ENCODE data around the gene DES. TPM values are rescaled to one million over a fixed set of nuclear protein-coding genes. Genes with fewer than 3 reads are reported as not detected.
"Not testable (repeated sequence)": the region's sequence is repeated elsewhere in the genome, so short reads cannot be mapped to it uniquely, and the experiment has no call there.

DES gene
- total RNA-seq, 1 donor from 2014 or later: 12,920 TPM

DNA sequence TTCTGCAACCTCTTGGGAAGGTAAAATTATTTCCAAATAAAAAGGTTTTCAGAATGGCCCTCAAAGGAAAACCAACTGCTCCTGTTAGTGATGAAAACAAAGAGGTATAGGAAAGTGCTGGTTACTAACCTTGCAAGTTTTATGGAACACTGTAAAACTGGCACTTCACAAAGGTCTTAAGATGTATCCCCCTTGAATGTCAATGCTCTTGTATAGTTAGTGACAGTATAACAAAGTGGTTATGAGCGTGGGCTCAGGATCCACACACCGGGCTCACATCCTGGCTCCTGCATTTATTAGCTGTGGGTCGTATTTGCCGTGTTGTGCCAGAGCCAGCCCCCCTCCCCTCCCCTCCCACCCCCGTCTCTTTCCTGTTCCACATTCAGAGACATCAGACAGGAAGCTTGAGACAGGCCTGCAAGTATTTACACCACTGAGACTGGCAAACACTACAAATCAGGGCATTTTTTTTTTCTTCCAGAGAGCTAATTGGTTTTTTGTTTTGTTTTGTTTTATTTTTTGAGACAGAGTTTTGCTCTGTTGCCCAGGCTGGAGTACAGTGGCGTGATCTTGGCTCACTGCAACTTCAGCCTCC, 21.2 kb upstream of the DES start:
- no peak for DNase-seq
- ATAC-seq (ENCODE audit: poor library complexity): no peak
- intact Hi-C loops (cut with DNase I): no loop called here

- DNase-seq: no peak
- ATAC-seq (ENCODE audit: poor library complexity): no peak
- intact Hi-C loops (cut with DNase I): no loop called here
Measured at GRCh38 chr2:219398721-219399363, 19.3 kb upstream of the DES start.

GRCh38 chr2:219399716-219400478, 18.3 kb upstream of the DES start:
- DNase-seq (no peak), ATAC-seq (ENCODE audit: poor library complexity) (no peak)
- intact Hi-C loops (cut with DNase I): no loop called here

GRCh38 chr2:219400562-219400961, 17.6 kb upstream of the DES start:
- ATAC-seq (ENCODE audit: poor library complexity): no peak
- intact Hi-C loops (cut with DNase I): no loop called here
- DNase-seq: no peak

DNA sequence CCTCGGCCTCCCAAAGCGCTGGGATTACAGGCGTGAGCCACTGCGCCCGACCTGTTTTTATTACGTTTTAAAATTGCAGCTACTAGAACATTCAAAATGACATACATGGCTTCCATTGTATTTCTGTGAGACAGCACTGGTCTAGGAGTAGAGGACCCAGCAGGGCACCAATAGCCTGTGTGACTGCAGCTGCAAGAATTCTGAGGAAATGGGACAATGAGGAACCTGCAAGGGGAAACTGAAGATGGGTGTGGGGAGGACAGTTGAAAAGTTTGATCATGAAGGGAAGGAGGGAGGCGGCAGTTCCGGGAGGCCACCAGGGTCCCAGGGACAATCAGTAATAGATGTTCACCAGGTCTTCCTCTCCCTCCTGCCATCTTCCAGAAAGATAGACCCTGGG, 16.6 kb upstream of the DES start:
- ATAC-seq (ENCODE audit: poor library complexity) (no peak), DNase-seq (no peak)
- intact Hi-C loops (cut with DNase I): no loop called here

GRCh38 chr2:219402665-219403515, 15.3 kb upstream of the DES start:
- ATAC-seq (ENCODE audit: poor library complexity) (peak; percentile 31), DNase-seq (peak; percentile 67)
- intact Hi-C loops (cut with DNase I): no loop called here

DNA sequence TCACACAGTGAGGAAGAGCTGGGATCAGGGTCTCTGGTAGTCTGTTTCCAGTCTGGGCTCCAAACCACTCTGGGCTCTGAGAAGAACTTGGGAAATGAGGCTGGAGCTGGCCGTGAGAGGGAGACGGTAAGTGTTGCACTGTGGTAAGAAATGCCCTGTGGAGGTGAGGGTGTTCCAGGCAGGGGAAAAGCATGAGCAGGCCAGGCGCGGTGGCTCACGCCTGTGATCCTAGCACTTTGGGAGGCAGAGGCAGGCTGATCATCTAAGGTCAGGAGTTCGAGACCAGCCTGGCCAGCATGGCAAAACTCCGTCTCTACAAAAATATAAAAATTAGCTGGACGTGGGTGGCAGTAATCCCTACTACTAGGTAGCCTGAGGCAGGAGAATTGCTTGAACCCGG, 14.3 kb upstream of the DES start:
- intact Hi-C loops (cut with DNase I): loop anchor here (2.0 kb wide), 1 partner anchor 127 kb away; no protein-coding TSS in a partner anchor
- ATAC-seq (ENCODE audit: poor library complexity) (no peak), DNase-seq (no peak)

- ATAC-seq (ENCODE audit: poor library complexity) (peak; percentile 62), DNase-seq (no peak)
- intact Hi-C loops (cut with DNase I): loop anchor here (2.0 kb wide), 1 partner anchor 126 kb away; no protein-coding TSS in a partner anchor
Measured at GRCh38 chr2:219404291-219404910, 13.8 kb upstream of the DES start.

DNA sequence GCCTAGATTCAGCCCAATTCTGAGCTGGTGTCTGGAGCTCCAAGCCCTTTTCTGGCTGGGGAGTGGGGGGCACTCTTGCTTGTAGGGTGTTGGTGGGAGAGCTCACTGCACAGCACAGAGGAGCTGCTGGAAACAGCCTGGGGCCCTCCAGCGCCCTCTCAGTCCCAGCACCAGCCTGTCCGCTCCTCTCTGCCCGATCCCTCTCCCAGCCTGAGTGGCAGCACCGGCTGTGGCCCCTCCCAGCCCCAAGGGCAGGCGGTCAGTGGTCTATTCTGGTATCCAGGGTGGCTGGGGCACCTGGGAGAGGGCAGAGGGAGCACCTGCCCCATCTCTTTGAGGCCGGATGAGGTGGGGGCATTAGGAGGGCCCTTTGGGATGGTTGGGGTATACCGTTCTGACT, 13.2 kb upstream of the DES start:
- ATAC-seq (ENCODE audit: poor library complexity): peak; percentile 72
- intact Hi-C loops (cut with DNase I): loop anchor here (2.0 kb wide), 1 partner anchor 126 kb away; no protein-coding TSS in a partner anchor
- peak; percentile 72 for DNase-seq

DNA sequence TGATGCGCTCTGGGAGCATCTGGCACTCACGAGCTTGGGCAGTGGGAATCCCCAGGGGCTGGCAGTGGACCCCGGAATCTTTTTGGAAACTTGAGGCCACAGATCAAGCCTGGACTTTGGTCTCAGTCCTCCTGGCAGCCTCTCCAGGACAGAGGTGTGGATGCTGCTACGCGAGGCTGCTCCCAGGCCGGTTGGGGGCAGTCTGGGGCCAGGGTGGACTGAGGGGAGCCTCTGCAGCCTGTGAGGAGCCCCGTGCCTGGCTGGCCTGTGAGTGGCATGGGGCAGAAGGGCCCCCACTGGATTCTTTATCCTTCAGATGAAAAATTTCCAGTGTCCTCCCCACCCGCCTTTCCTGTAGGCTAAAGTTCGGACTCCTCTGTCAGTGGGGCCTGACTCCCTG, 12.7 kb upstream of the DES start:
- ATAC-seq (ENCODE audit: poor library complexity) (peak; percentile 77), DNase-seq (peak; percentile 73)
- intact Hi-C loops (cut with DNase I): loop anchor here (2.0 kb wide), 1 partner anchor 125 kb away; no protein-coding TSS in a partner anchor

- ATAC-seq (ENCODE audit: poor library complexity): peak; percentile 2
- intact Hi-C loops (cut with DNase I): loop anchor here (2.0 kb wide), 1 partner anchor 125 kb away; no protein-coding TSS in a partner anchor
- no peak for DNase-seq
Measured at GRCh38 chr2:219405958-219406860, 12.0 kb upstream of the DES start.

DNA sequence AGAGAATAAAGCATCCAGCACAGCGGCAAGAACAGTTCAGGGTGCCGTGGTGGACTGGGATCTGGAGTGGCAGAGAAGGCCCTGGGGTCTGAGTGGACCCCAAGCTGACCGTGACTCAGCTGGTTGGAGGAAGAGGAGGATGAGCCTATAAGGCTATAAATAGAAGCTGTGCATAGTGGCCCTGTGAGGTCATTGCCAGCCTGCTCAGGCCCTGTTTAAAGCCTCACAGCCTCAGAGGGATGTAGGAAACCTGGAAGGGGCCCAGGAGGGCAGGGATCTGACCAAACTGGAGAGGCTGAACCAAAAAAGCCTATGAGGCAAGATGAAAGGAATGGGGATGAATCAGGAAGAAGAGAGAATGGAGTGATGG, 11.3 kb upstream of the DES start:
- ATAC-seq (ENCODE audit: poor library complexity) (peak; percentile 50), DNase-seq (peak; percentile 79)
- intact Hi-C loops (cut with DNase I): no loop called here

DNA sequence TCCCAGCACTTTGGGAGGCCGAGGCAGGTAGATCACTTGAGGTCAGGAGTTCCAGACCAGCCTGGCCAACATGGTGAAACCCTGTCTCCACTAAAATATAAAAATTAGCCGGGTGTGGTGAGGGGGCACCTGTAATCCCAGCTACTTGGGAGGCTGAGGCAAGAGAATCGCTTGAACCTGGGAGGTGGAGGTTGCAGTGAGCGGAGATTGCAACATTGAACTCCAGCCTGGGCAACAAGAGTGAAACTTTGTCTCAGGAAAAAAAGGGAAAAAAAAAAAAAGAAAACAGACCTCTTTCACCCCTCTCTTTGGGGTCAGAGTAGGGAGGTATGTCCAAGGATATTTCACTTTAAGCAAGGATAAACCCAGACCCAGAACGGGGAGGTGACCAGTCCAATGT, 10.8 kb upstream of the DES start:
- DNase-seq; intact Hi-C loops (cut with DNase I); ATAC-seq (ENCODE audit: poor library complexity): not testable (repeated sequence)

- ATAC-seq (ENCODE audit: poor library complexity) (no peak), DNase-seq (no peak)
- intact Hi-C loops (cut with DNase I): no loop called here
Measured at GRCh38 chr2:219408204-219408603, 10.0 kb upstream of the DES start.

- intact Hi-C loops (cut with DNase I): no loop called here
- ATAC-seq (ENCODE audit: poor library complexity) (no peak), DNase-seq (no peak)
Measured at GRCh38 chr2:219408631-219409030, 9.5 kb upstream of the DES start.

GRCh38 chr2:219409619-219410018, 8.6 kb upstream of the DES start:
- DNase-seq (no peak), ATAC-seq (ENCODE audit: poor library complexity) (no peak)
- intact Hi-C loops (cut with DNase I): no loop called here

GRCh38 chr2:219410390-219410789, 7.8 kb upstream of the DES start:
- intact Hi-C loops (cut with DNase I): no loop called here
- ATAC-seq (ENCODE audit: poor library complexity) (no peak), DNase-seq (no peak)

GRCh38 chr2:219414857-219415256, 3.3 kb upstream of the DES start:
- no peak for DNase-seq
- intact Hi-C loops (cut with DNase I): no loop called here
- no peak for ATAC-seq (ENCODE audit: poor library complexity)
